Type B pancreatic cell (in vitro differentiated cells): Measurements from ENCODE around the gene RAVER2. TPM values are rescaled to one million over a fixed set of nuclear protein-coding genes. Genes with fewer than 3 reads are reported as not detected.

Source experiments
- DNase-seq: peaks from one replicate; pipeline ENCODE4 v3.0.0; 2021; ENCODE audit warnings: mixed read lengths; ENCODE audit not compliant: unreplicated experiment; ENCODE audit errors: extremely low spot score
- H3K27ac Mint-ChIP-seq: 2 replicates; pipeline ENCODE4 v1.8.0; 2021; ENCODE audit warnings: mild to moderate bottlenecking, mixed read lengths
- H3K27me3 Mint-ChIP-seq: 2 replicates; pipeline ENCODE4 v1.8.0; 2021; ENCODE audit warnings: mixed read lengths
- H3K36me3 Mint-ChIP-seq: 2 replicates; pipeline ENCODE4 v1.8.0; 2021; ENCODE audit warnings: mixed read lengths
- H3K4me1 Mint-ChIP-seq: one replicate; pipeline ENCODE4 v1.8.0; 2021; ENCODE audit warnings: mixed read lengths; ENCODE audit not compliant: unreplicated experiment
- H3K4me3 Mint-ChIP-seq: 2 replicates; pipeline ENCODE4 v1.8.0; 2021; ENCODE audit warnings: mild to moderate bottlenecking, mixed read lengths
- H3K9me3 Mint-ChIP-seq: 2 replicates; pipeline ENCODE4 v1.8.0; 2021; ENCODE audit warnings: mixed read lengths
- total RNA-seq: library from RNA; stranded (reverse); gene quantifications from 2 replicates; pipeline ENCODE4 v1.2.1, GENCODE V29; 2021; ENCODE audit warnings: low replicate concordance
- TF ChIP-seq, protein P1 (sequence below): fragments of 200-600 bp; sonication (generic); conservative IDR thresholded peaks from 2 replicates; pipeline ENCODE4 v1.5.0; 2021; ENCODE audit warnings: antibody characterized with exemption, mild to moderate bottlenecking

RAVER2 gene
- total RNA-seq, 1 donor from 2014 or later: 26.5 TPM

DNA sequence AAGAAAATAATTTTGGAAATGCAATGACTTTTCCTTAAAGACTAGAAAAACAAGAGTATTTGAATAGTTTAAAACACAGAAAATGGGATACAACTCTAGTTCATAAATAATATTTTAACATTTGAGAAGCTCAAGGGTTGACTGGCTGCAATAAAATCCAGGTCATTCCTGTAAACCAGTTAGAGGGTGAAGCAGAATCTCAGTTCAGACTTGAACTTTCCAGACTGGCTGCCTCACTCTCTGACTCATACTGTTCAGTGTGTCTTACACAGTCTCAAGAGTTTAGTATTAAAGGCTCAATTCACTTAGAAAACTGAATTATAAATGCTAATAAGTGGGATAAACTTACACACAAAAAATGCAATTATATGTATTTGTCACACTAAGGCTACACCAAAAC is 89.9 kb downstream of the RAVER2 start:
- Mint-ChIP-seq H3K9me3 (no peaks in the 10 kb centered on the region), H3K27ac (no peak overlapping the region), H3K4me3 (no peak overlapping the region), H3K36me3 (peaks cover 44% of the 10 kb centered on the region), H3K27me3 (no peaks in the 10 kb centered on the region), H3K4me1 (peaks cover 5% of the 10 kb centered on the region)
- TF ChIP-seq, protein P1, sequence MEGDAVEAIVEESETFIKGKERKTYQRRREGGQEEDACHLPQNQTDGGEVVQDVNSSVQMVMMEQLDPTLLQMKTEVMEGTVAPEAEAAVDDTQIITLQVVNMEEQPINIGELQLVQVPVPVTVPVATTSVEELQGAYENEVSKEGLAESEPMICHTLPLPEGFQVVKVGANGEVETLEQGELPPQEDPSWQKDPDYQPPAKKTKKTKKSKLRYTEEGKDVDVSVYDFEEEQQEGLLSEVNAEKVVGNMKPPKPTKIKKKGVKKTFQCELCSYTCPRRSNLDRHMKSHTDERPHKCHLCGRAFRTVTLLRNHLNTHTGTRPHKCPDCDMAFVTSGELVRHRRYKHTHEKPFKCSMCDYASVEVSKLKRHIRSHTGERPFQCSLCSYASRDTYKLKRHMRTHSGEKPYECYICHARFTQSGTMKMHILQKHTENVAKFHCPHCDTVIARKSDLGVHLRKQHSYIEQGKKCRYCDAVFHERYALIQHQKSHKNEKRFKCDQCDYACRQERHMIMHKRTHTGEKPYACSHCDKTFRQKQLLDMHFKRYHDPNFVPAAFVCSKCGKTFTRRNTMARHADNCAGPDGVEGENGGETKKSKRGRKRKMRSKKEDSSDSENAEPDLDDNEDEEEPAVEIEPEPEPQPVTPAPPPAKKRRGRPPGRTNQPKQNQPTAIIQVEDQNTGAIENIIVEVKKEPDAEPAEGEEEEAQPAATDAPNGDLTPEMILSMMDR: no peak
- DNase-seq: no peak

DNA sequence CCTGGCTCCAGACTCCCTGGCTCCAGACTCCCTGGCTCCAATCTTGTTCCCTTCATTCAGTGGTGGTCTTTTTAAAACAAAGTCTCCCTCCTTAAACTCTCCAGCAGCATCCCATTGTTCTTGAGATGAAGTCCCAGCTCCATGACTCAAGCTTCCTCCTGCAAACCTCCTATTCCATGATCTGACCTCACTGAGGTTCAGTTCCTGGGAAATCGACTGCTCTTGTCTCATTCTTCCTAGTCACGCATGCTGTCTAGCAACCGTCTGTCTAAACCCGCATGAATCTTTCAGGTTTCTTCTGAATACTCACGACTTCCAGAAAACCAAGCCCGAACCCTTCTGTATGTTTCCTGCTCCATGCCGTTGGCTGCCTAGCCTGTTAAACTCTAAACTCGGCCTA is 91.9 kb downstream of the RAVER2 start:
- Mint-ChIP-seq H3K27me3 (no peaks in the 10 kb centered on the region), H3K27ac (no peak overlapping the region), H3K9me3 (no peaks in the 10 kb centered on the region), H3K4me3 (no peak overlapping the region), H3K36me3 (peaks cover 50% of the 10 kb centered on the region), H3K4me1 (peaks cover 10% of the 10 kb centered on the region)
- TF ChIP-seq, protein P1: no peak
- DNase-seq: no peak

DNA sequence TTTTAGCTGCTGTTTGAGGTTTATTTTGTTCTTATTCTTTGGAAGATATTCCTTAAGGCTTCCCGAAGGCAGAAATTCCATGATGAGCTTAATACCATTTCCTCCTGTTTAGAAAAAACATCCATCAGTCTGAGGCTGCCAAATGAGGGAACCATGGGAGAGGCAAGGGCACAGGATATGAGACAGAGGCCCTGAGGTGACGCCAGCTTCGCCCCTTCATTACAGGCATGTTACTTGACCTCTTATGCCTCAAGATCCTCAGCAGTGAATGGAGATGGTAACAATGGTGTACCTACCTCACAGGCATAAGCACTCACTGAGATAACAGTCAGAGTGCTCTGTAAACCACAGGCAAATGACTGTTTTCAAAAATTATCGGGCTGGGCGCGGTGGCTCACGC is 93.6 kb downstream of the RAVER2 start:
- Mint-ChIP-seq H3K27ac (no peak overlapping the region), H3K27me3 (no peaks in the 10 kb centered on the region), H3K4me1 (peaks cover 10% of the 10 kb centered on the region), H3K36me3 (peaks cover 45% of the 10 kb centered on the region), H3K4me3 (no peak overlapping the region), H3K9me3 (no peaks in the 10 kb centered on the region)
- TF ChIP-seq, protein P1: no peak
- no peak for DNase-seq

DNA sequence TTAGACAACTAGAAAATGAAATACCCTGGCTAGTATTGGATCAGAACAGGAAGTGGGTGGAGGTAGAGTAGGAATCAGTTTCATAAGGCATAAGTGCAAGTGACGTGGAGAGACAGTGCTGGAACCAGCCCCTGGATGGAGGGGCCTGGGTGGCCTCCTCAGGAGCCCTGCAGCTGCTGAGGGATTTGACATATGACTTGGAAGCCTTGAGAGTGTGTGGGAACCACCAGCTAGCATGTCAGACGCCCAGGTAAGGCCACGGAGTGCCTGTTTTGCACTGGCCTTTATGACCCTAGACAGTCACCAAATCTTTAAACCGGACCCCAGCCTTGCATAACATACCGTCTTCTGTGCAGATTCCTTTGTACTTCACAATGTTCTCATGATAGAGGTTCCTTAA is 94.4 kb downstream of the RAVER2 start:
- H3K4me3 Mint-ChIP-seq: no peak overlapping the region
- H3K27ac Mint-ChIP-seq: no peak overlapping the region
- TF ChIP-seq, protein P1: no peak
- peaks cover 38% of the 10 kb centered on the region for H3K36me3 Mint-ChIP-seq
- DNase-seq: no peak
- H3K9me3 Mint-ChIP-seq: no peaks in the 10 kb centered on the region
- H3K27me3 Mint-ChIP-seq: no peaks in the 10 kb centered on the region
- H3K4me1 Mint-ChIP-seq: peaks cover 10% of the 10 kb centered on the region

DNA sequence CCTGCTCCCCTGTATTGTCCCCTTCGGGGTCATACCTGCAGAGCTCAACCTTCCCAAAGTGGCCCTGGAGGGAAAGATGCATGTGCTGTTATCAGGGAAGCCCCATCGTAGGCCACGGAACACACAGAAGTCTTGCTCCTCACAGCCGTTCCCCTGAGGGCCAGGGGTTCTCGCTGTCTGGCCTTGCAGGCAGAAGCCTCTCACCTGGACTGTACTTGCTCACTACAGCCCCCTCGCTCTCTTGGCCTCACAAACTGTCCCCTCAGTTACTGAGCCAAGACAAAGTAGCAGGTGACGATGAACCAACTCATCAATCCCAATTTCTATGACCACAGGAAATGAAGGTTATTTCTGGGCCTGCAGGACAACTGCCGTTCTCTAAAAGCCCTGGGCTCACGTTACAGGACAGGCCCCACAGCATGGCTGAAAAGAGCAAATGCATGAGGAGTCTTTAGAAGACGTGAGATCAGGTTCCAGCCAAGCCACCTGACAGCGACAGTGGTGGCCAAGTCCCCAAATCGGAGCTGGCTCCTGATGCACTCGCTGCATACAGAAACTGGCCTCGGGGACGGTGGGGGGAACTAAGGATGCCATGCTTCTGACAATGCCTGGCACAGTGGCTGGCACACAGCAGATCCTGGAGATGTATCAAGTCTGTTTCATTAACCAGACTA is 95.0 kb downstream of the RAVER2 start:
- TF ChIP-seq, protein P1: no peak
- no peak for DNase-seq
- Mint-ChIP-seq H3K9me3 (no peaks in the 10 kb centered on the region), H3K36me3 (peaks cover 40% of the 10 kb centered on the region), H3K27me3 (no peaks in the 10 kb centered on the region), H3K4me1 (peaks cover 10% of the 10 kb centered on the region), H3K4me3 (no peak overlapping the region), H3K27ac (no peak overlapping the region)
